ENCODE data around the gene CLEC19A.

GRCh38 chr16:19314718-19315425, 29.3 kb downstream of the CLEC19A start:
- no peak for TF ChIP-seq CTCF (IDR thresholded peaks at IDR 0.05)
- TF ChIP-seq POLR2A (IDR thresholded peaks at IDR 0.05): no peak

Measured in ovary (tissue), 3 donors.